LoVo (cell line): ENCODE results near the gene GRIK4.
"Not testable (repeated sequence)": the region's sequence is repeated elsewhere in the genome, so short reads cannot be mapped to it uniquely, and the experiment has no call there.

Experiments
- DNase-seq: peaks from one replicate; pipeline ENCODE4 v3.0.0-alpha.2; 2016; ENCODE audit warnings: low spot score

GRIK4 gene

GRCh38 chr11:120511116-120511819 is at the start of gene GRIK4:
Gene GRIK4, plus strand, starts transcription at chr11:120511748. Its CDS starts 148,571 bp downstream, at chr11:120660319.
- DNase-seq, result peak; percentile 89

DNA sequence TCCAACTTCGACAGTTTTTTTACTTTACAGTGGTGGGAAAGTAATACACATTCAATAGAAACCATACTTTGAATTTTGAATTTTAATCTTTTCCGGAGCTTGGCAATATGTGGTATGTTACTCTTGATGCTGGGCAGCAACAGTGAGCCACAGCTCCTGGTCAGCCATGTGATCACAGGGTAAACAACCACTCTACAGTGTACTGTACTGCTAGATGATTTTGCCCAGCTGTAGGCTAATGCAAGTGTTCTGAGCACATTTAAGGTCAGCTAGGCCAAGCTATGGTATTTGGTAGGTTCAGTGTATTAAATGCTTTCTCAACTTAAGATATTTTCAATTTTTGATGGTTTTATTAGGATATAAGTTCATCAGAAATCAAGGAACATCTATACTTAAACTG is 48.7 kb upstream of the GRIK4 start:
- no peak for DNase-seq

DNA sequence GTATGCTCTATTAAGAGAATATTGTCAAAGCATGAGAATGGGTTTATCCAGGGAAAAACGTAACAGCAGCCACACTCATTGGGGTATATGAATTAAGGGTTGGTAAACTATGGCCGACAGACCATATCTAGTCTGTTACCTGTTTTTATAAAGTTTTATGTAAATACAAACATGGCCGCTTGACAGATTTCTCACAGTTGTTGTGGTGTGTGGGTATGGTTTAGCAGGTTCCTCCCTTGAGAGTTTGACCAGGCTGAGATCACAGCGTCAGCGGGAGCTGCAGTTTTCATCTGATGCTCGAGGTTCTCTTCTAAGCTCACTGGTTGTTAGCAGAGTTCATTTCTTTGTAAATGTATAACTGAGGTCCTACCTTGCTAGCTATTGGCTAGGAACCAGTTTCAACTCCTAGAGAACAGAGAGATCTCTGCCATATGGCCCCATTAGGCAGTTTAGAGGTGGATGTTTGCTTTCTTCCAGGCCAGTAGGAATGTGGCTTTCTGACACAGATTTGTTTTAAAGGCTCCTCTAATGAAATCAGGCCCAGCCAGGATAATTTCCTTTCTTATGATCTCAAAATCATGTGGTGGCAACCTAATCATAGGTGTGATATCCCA is 45.5 kb upstream of the GRIK4 start:
- DNase-seq, result no peak

GRCh38 chr11:120467627-120468026 is 43.9 kb upstream of the GRIK4 start:
- DNase-seq, result peak; percentile 9

DNA sequence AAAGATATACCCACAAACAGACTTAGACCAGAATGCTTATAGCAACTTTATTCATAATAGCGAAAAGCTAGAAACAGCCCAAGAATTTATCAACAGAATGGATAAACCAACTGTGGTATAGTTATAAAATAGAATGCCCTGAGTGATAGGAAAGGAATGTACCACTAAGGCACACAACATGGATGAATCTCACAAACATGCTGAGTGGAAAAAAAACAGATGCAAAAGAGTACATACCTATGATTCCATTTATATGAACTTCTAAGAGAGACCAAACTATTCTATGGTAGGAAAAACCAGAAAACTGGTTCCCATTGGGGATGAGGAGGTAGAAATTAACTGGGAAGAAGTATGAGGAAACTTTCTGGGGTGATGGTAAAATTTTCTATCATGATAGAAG is 40.4 kb upstream of the GRIK4 start:
- DNase-seq, result no peak

DNA sequence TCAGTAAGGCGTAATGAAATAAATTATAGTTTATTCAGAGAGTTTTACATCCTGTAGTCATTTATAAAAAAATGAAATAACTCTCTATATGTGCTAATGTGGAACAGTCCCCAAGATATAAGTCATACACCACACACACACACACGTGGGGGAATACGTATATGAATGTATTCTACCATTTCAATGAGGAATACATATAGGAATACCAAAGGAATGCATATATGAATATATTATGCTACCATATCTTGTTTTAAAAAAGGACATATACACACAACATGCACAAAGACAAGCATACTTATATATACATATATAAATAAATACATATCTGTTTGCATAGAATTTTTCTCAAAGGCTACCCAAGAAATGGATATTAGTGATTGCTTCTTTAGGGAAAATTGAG is 39.6 kb upstream of the GRIK4 start:
- DNase-seq, result no peak

DNA sequence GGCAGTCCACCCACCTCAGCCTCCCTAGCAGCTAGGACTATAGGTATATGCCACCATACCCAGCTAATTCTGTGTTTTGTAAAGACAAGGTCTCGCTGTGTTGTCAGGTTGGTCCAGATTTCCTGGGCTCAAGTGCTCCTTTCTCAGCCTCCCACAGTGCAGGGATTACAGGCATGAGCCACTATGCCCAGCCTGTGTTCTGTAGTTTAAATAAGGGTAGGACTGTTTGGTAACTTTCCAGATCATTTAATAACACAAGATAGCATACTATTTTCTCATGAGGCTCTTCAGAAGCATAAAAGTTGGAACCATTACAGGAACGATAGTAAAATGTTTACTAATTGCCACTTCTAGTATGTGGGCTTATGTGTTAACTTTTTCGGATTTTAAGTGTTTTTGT is 38.0 kb upstream of the GRIK4 start:
- no peak for DNase-seq

- peak; percentile 63 for DNase-seq
Measured at GRCh38 chr11:120482149-120482548, 29.4 kb upstream of the GRIK4 start.

- no peak for DNase-seq
Measured at GRCh38 chr11:120484722-120485121, 26.8 kb upstream of the GRIK4 start.

DNA sequence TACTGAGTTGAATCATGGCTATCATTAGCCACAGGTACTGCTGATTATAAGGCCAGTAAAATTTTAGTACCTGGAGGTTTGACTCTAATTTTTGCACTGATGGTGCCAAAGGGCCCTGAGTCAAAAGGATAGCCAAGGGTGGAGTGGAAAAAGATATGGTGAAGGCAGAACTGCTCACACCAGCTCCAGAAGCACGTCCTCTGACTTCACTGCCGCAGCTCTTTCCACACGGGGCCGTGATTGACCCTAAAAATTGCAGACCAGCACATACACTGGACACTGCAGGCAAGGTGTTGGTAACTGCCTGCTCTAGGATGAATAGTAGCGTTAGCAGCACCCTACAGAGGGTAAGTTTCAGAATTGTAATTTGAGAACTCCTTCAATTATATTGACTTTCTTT is 25.4 kb upstream of the GRIK4 start:
- no peak for DNase-seq

- peak; percentile 52 for DNase-seq
Measured at GRCh38 chr11:120489799-120490198, 21.7 kb upstream of the GRIK4 start.

GRCh38 chr11:120492486-120492885 is 19.1 kb upstream of the GRIK4 start:
- no peak for DNase-seq

GRCh38 chr11:120494595-120494994 is 17.0 kb upstream of the GRIK4 start:
- DNase-seq, result no peak

GRCh38 chr11:120499088-120499487 is 12.5 kb upstream of the GRIK4 start:
- DNase-seq, result no peak

GRCh38 chr11:120499859-120500258 is 11.7 kb upstream of the GRIK4 start:
- no peak for DNase-seq

- DNase-seq, result no peak
Measured at GRCh38 chr11:120500414-120501071, 11.0 kb upstream of the GRIK4 start.

- DNase-seq, result no peak
Measured at GRCh38 chr11:120501440-120501839, 10.1 kb upstream of the GRIK4 start.

- no peak for DNase-seq
Measured at GRCh38 chr11:120501976-120502755, 9.4 kb upstream of the GRIK4 start.

DNA sequence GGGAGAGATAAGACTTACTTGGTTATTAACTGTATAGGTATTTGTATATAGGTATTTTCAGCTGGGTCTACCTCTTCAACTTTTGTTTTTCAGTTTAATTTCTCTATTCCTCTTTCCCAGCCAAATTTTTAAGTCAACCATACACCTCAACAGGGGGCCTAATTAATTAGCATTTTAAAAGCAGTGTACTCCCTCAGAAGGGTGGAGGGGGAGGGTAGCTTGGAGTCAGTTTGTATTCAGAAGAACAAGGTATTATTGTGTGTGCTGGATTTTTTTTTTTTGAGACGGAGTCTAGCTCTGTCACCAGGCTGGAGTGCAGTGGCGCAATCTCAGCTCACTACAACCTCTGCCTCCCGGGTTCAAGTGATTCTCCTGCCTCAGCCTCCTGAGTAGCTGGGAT is 8.0 kb upstream of the GRIK4 start:
- DNase-seq, result not testable (repeated sequence)

DNA sequence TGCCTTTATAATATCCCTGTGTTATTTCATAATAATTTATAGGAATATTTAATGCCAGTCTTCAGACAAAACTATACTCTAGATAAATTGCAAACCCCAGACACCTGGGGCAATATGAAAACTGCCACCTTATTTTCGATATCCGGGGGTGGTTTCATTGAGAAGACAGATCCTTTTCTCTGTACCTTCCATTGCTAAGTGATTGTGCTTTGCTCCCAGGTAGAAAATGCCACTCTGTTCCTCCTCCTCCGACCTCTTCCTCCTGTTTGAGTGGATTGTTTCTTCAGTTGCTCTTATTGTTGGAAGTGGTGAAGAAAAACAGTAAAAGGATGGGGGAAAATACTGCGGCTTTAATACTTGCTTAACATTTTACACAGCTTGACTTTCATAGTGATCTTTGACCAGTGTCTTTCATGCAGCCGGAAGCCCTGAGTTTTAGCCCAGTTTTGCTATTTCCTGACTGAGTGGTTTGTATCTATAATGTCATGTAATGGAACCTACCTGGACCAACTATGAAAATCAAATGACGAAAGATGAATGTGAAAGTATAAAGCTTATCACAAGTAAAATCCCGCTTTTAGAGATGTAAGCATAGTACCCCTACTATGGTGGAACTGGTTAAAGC is 5.6 kb upstream of the GRIK4 start:
- DNase-seq, result no peak

- no peak for DNase-seq
Measured at GRCh38 chr11:120509346-120510053, 2.0 kb upstream of the GRIK4 start.
